Subcutaneous abdominal adipose tissue (tissue), 5 donors: Measurements from ENCODE around the gene AUP1.

Experiments used
- H3K27ac ChIP-seq: one replicate; pipeline ENCODE4 v1.7.0; 2013; ENCODE audit warnings: low read depth, mild to moderate bottlenecking, inconsistent platforms, low read length, moderate library complexity
- H3K27me3 ChIP-seq, 5 donors: one replicate each; pipeline ENCODE4 v1.7.0; 2013; ENCODE audit warnings: low read length in 5 of 5, inconsistent platforms in 1 of 5; ENCODE audit not compliant: control insufficient read depth in 5 of 5, insufficient read depth in 4 of 5
- H3K36me3 ChIP-seq, 5 donors: one replicate each; pipeline ENCODE4 v1.7.0; 2013; ENCODE audit warnings: low read length in 5 of 5; ENCODE audit not compliant: control insufficient read depth in 5 of 5, insufficient read depth in 5 of 5
- H3K4me1 ChIP-seq, 5 donors: one replicate each; pipeline ENCODE4 v1.7.0; 2013; ENCODE audit warnings: low read length in 5 of 5, mild to moderate bottlenecking in 3 of 5, moderate library complexity in 1 of 5; ENCODE audit not compliant: control insufficient read depth in 5 of 5, insufficient read depth in 5 of 5
- H3K4me3 ChIP-seq, 5 donors: one replicate each; pipeline ENCODE4 v1.7.0; 2013; ENCODE audit warnings: low read length in 5 of 5, low read depth in 1 of 5
- H3K9ac ChIP-seq, 5 donors: one replicate each; pipeline ENCODE4 v1.7.0; 2013; ENCODE audit warnings: low read length in 5 of 5, mild to moderate bottlenecking in 4 of 5, moderate library complexity in 3 of 5
- H3K9me3 ChIP-seq, 5 donors: one replicate each; pipeline ENCODE4 v1.7.0; 2013; ENCODE audit warnings: low read length in 5 of 5; ENCODE audit not compliant: control insufficient read depth in 5 of 5
- donor health status: healthy.
- donor health status: healthy.
- donor health status: healthy.
- donor health status: healthy.
- donor health status: healthy.

Gene AUP1

GRCh38 chr2:74529357-74530238 lies at the start of gene AUP1, which contains the start of gene HTRA2:
Gene AUP1 (minus strand): TSS chr2:74529706. CDS start chr2:74529629, 77 bp downstream.
Gene HTRA2 (plus strand): TSS chr2:74529933. CDS start chr2:74530007, 74 bp downstream.
- Histone ChIP-seq H3K9me3 (no peaks in the 10 kb centered on the region), H3K27me3 (no peaks in the 10 kb centered on the region), H3K9ac (peak within 1 kb of the TSS; percentile 48 to 94 (median 82)), H3K4me3 (peak within 1 kb of the TSS; percentile 74 to 95 (median 84)), H3K4me1 (peaks cover 2 to 39% (median 27%) of the 10 kb centered on the region in 5 donors), H3K36me3 (peaks cover 0 to 61% (median 44%) of the 10 kb centered on the region in 5 donors), H3K27ac (peak within 1 kb of the TSS; percentile 76)

- Histone ChIP-seq H3K27ac (no peak overlapping the region), H3K9ac (no peak overlapping the region), H3K4me3 (no peak overlapping the region), H3K36me3 (no peaks in the 10 kb centered on the region), H3K27me3 (no peaks in the 10 kb centered on the region), H3K9me3 (no peaks in the 10 kb centered on the region), H3K4me1 (peaks cover 2 to 46% (median 32%) of the 10 kb centered on the region in 5 donors)
These were observed 48.9 kb upstream of the AUP1 start for GRCh38 chr2:74578408-74578807.

GRCh38 chr2:74577448-74577847 lies 47.9 kb upstream of the AUP1 start:
- H3K27ac ChIP-seq = peak overlapping the region; percentile 75
- H3K9ac ChIP-seq = no peak overlapping the region
- H3K27me3 ChIP-seq = no peaks in the 10 kb centered on the region

GRCh38 chr2:74576863-74577229 lies 47.3 kb upstream of the AUP1 start:
- Histone ChIP-seq H3K36me3 (no peaks in the 10 kb centered on the region), H3K27me3 (no peaks in the 10 kb centered on the region), H3K9me3 (no peaks in the 10 kb centered on the region), H3K27ac (peak overlapping the region; percentile 75), H3K4me1 (peaks cover 2 to 44% (median 30%) of the 10 kb centered on the region in 5 donors), H3K4me3 (no peak overlapping the region), H3K9ac (no peak overlapping the region)

More at GRCh38 chr2:74577448-74577847, 47.9 kb upstream of the AUP1 start:
- no peaks in the 10 kb centered on the region for H3K9me3 ChIP-seq
- H3K4me1 ChIP-seq = peaks cover 2 to 44% (median 30%) of the 10 kb centered on the region in 5 donors
- no peaks in the 10 kb centered on the region for H3K36me3 ChIP-seq
- H3K4me3 ChIP-seq = no peak overlapping the region

GRCh38 chr2:74576211-74576862 lies 46.8 kb upstream of the AUP1 start:
- Histone ChIP-seq H3K36me3 (no peaks in the 10 kb centered on the region), H3K9me3 (no peaks in the 10 kb centered on the region), H3K27me3 (no peaks in the 10 kb centered on the region), H3K4me1 (peaks cover 2 to 44% (median 30%) of the 10 kb centered on the region in 5 donors), H3K27ac (peak overlapping the region; percentile 75), H3K9ac (no peak overlapping the region), H3K4me3 (no peak overlapping the region)

- peaks cover 2 to 50% (median 30%) of the 10 kb centered on the region in 5 donors for H3K4me1 ChIP-seq
- no peaks in the 10 kb centered on the region for H3K27me3 ChIP-seq
- no peaks in the 10 kb centered on the region for H3K36me3 ChIP-seq
- H3K27ac ChIP-seq = no peak overlapping the region
- H3K9me3 ChIP-seq = no peaks in the 10 kb centered on the region
- no peak overlapping the region for H3K9ac ChIP-seq
- no peak overlapping the region for H3K4me3 ChIP-seq
These were observed 45.8 kb upstream of the AUP1 start for GRCh38 chr2:74575320-74575719.

- no peaks in the 10 kb centered on the region for H3K36me3 ChIP-seq
- H3K9ac ChIP-seq = no peak overlapping the region
- H3K27me3 ChIP-seq = no peaks in the 10 kb centered on the region
- peak overlapping the region in 2 of 5 donors; percentile 0 to 6 for H3K4me3 ChIP-seq
- H3K27ac ChIP-seq = no peak overlapping the region
- peaks cover 2 to 50% (median 30%) of the 10 kb centered on the region in 5 donors for H3K4me1 ChIP-seq
- no peaks in the 10 kb centered on the region for H3K9me3 ChIP-seq
These were observed 44.4 kb upstream of the AUP1 start for GRCh38 chr2:74573747-74574562.

GRCh38 chr2:74572178-74572925 lies 42.8 kb upstream of the AUP1 start:
- Histone ChIP-seq H3K36me3 (no peaks in the 10 kb centered on the region), H3K9ac (no peak overlapping the region), H3K9me3 (no peaks in the 10 kb centered on the region), H3K4me1 (peaks cover 4 to 58% (median 33%) of the 10 kb centered on the region in 5 donors), H3K27ac (no peak overlapping the region), H3K27me3 (no peaks in the 10 kb centered on the region), H3K4me3 (no peak overlapping the region)

GRCh38 chr2:74571058-74571457 lies 41.6 kb upstream of the AUP1 start:
- Histone ChIP-seq H3K9me3 (no peaks in the 10 kb centered on the region), H3K9ac (no peak overlapping the region), H3K27me3 (no peaks in the 10 kb centered on the region), H3K4me3 (no peak overlapping the region), H3K27ac (no peak overlapping the region), H3K36me3 (no peaks in the 10 kb centered on the region), H3K4me1 (peaks cover 5 to 56% (median 31%) of the 10 kb centered on the region in 5 donors)
